Omental fat pad (tissue), 4 donors: ENCODE data around the gene KCNIP2. TPM values are rescaled to one million over a fixed set of nuclear protein-coding genes. Genes with fewer than 3 reads are reported as not detected.

Experiments
- ATAC-seq: fragments of 150-250 bp; one replicate; pipeline ENCODE4 v1.9.1; 2016; ENCODE audit warnings: mild to moderate bottlenecking, moderate library complexity; ENCODE audit not compliant: low FRiP score
- DNase-seq: peaks from one replicate; pipeline ENCODE4 v3.0.0-alpha.2; 2019; ENCODE audit warnings: low spot score
- total RNA-seq, 4 donors: library from RNA; depleted of rRNA; stranded (reverse); fragments of >200 nt; gene quantifications; one replicate each; pipeline ENCODE4 v1.1.0, GENCODE V29; 2016
- TF ChIP-seq, protein P1 (sequence below), 3 donors: fragments of 450-650 bp; IDR thresholded peaks; one replicate each; pipeline ENCODE4 v1.5.1; 2016 to 2017; ENCODE audit warnings: antibody characterized with exemption in 3 of 3, mild to moderate bottlenecking in 3 of 3, moderate library complexity in 2 of 3

Gene KCNIP2
- total RNA-seq, 4 donors from 2014 or later: 60.4 to 252 (median 80.3) TPM

DNA sequence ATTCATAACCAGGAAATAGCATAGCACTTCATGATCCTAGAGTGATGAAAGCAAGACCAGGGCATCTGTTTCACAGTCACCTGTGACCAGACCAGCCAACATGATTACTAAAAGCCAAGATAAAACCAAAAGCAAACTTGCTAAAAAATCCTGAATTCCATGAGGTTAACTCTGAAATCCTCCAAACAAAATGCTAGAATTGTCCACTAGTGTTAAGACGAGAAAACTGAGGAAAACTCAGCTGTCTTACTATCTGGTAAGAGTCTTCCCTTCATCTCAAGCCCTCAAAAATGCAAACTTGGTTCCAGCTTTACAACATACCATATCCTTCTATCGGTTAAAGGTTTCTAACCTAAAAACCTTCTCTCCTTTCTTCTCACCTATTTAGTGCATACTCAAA, 59.0 kb downstream of the KCNIP2 start:
- DNase-seq (no peak), ATAC-seq (no peak)
- TF ChIP-seq, protein P1, sequence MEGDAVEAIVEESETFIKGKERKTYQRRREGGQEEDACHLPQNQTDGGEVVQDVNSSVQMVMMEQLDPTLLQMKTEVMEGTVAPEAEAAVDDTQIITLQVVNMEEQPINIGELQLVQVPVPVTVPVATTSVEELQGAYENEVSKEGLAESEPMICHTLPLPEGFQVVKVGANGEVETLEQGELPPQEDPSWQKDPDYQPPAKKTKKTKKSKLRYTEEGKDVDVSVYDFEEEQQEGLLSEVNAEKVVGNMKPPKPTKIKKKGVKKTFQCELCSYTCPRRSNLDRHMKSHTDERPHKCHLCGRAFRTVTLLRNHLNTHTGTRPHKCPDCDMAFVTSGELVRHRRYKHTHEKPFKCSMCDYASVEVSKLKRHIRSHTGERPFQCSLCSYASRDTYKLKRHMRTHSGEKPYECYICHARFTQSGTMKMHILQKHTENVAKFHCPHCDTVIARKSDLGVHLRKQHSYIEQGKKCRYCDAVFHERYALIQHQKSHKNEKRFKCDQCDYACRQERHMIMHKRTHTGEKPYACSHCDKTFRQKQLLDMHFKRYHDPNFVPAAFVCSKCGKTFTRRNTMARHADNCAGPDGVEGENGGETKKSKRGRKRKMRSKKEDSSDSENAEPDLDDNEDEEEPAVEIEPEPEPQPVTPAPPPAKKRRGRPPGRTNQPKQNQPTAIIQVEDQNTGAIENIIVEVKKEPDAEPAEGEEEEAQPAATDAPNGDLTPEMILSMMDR (IDR thresholded peaks at IDR 0.05): no peak

DNA sequence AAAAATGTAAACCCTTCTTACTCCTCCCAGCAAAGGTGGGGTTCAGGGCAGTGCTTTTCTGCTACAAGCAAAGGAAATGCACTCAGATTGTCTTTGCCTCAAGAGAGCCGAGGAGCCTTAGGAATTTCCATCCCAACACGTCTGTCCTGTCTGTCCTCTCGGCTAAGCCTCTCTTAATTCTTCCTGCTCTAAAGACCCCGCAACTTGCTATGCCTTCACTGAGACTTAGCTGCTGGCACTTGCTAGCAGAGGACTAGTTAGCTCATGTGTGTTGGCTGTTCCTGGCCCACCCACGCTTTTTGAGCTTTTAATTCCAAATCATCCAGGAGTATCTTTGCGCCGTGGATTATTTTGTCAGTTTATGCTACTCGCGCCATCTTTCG, 59.9 kb downstream of the KCNIP2 start:
- ATAC-seq: no peak
- TF ChIP-seq, protein P1 (IDR thresholded peaks at IDR 0.05): no peak
- DNase-seq: no peak

DNA sequence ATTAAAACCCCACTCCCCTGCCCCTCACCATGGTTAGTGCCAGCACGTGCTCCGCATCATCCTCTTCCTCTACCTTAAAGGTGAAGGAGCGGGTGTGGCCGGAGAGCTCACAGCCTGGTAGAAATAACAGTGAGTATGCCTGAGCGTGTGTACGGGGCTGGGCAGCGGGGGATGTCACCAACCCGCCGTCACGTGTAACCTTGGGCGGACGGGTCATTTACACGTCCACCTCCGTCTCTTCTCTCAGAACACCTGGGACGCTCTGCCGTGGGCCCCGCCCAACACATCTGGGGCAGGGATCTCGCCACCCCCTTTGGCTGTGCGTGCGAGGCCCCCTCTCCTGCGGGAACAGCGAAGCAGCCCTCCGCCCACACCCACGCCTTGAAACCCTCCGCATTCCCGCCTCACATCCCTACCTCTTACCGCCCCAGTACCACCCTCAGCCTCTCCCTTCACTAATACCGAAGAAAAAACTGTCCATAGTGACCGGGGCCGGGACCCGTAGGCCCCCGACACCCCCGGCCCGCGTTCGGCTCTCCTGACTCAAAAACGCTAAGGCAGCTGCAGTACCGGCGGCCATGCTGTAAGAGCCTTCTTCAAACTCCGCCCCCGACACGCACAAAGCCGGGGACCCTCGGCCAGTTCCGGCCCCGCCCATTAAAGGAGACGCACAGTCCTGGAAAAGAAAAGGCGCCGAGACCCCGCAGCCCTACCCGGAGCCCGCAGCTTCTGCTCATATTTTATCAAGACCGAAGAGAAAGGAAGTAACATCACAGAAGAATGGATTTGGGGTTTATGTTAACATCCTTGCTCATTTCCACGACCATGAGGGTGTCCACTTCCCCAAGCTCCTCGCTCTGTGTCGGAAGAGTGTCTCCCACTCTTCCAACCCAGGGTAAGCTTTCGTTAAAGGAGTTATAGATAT, 60.5 kb downstream of the KCNIP2 start, which contains the start of gene NPM3:
Gene NPM3, minus strand, starts transcription at position 636 of the 925 bp plus-strand sequence. Its CDS starts 56 bp downstream, at position 580.
- ATAC-seq (peak; percentile 72), DNase-seq (peak; percentile 66)
- TF ChIP-seq, protein P1 (IDR thresholded peaks at IDR 0.05): no peak

DNA sequence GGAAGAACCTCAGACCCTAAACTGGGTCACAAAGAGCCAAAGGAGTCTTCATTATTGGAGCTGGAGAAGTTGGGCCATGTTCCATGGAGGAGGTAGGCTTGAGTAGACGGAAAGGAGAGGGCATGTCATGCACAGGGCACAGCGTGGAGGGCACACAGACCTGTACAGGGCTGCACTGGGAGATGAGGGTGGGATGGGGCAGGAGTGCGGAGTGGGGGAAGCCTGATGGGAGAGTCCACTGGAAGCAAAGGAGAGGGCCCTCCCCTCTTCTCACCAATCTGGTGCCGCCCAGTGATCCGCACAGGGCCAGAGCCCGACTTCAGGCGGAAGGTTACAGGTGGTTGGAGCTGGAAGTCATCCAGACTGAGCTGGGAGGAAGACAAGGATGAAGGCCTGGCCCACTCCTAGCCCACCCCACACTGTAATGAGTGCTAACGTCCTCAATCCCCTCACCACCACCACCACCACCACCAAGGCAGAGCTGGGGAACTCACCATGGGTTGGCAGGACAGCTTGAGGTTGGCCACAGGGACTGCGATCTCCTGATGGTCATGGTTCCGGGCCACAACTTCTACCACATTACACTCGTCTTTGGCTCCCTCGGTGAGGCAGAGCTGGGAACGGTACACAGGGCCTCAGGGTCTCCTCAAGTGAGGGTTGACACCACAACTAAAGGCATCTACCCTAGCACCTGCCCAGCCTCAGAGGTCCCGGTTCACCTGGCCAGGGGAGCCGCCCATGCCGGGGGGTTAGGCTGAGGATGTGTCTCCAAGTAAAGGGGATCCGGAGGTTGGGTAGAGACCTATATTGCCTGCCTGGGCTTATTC, 61.4 kb downstream of the KCNIP2 start:
- no peak for DNase-seq
- no peak for ATAC-seq
- TF ChIP-seq, protein P1 (IDR thresholded peaks at IDR 0.05): no peak

DNA sequence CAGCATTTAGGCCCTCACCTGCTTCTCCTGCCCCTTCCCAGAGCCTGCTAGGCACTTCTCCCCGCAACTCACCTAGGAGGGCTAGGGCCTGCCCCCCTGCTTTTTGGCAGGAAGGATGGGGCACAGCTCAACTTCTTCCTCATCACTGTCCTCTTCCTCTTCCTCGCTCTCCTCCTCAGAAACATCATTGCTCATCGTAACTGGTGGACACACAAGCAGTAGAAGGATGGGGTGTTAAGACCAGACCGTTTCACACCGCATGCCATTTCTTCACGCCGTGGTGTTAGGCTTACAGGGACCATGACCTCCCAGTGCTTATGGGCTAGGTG, 62.0 kb downstream of the KCNIP2 start:
- DNase-seq (no peak), ATAC-seq (no peak)
- TF ChIP-seq, protein P1 (IDR thresholded peaks at IDR 0.05): no peak

DNA sequence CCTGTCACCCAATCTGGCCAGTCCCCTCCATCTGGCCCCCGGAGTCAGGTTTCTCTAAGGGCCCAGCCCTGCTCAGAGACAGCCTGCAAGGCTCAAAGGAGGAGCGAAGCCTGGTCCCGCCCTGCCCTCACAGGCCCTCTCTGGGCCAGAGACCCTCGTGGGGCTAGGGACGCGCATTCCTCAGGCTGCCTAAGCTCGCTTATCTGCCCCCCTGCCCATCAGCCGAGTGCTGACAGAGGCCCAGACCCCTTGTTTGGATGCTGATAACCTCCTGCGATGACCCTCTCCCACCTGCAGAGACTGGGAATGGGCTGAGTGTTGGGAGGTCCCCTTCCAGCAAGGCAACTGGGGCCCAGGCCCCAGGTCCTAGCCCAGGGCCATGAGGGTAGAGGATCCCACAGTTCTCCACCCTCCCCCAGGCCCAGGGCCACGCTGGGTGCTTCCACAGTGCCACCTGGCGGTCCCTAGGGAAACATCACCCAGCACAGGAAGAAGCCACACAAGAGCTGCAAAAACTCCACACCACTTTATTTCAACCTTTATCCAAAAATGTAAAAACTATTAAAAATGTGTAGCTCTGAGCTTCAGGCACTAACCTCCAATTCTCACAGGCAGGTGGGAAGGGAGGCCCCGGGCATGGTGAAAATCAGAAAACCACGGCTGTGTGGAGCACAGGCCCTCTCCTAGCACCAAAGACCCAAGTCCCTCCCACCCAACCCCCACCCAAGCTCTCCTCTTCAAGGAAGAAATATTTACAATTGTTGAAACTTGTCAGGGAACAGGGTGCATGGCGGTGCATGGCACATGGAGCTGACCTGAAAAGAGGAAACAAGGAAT, 62.6 kb downstream of the KCNIP2 start:
- ATAC-seq (no peak), DNase-seq (no peak)

More for the DNA sequence above, 62.6 kb downstream of the KCNIP2 start:
- TF ChIP-seq, protein P1 (IDR thresholded peaks at IDR 0.05): peak in 1 of 3 donors; percentile 31
